Measurements from ENCODE around the gene SH3PXD2A. TPM values are rescaled to one million over a fixed set of nuclear protein-coding genes. Genes with fewer than 3 reads are reported as not detected.

SH3PXD2A gene
- total RNA-seq, 1 donor from 2014 or later: 12.4 TPM

GRCh38 chr10:103669944-103670343, 185.4 kb downstream of the SH3PXD2A start:
- H3K36me3 ChIP-seq (ENCODE audit: control insufficient read depth, insufficient read depth, low read length): peaks cover 25% of the 10 kb centered on the region

GRCh38 chr10:103669243-103669929, 186.0 kb downstream of the SH3PXD2A start:
- H3K36me3 ChIP-seq (ENCODE audit: control insufficient read depth, insufficient read depth, low read length): peaks cover 23% of the 10 kb centered on the region
- DNase-seq (ENCODE audit: low read depth) (no peak), FAIRE-seq (peak; percentile 66)
- TF ChIP-seq CTCF (IDR thresholded peaks at IDR 0.05; ENCODE audit: insufficient read depth, low read length, severe bottlenecking): no peak
- no peaks in the 10 kb centered on the region for H3K27me3 ChIP-seq (ENCODE audit: control insufficient read depth, insufficient read depth, low read length)
- H3K4me3 ChIP-seq (ENCODE audit: low read depth, low read length): no peak overlapping the region

More at GRCh38 chr10:103669944-103670343, 185.4 kb downstream of the SH3PXD2A start:
- no peak for FAIRE-seq
- no peaks in the 10 kb centered on the region for H3K27me3 ChIP-seq (ENCODE audit: control insufficient read depth, insufficient read depth, low read length)
- no peak for DNase-seq (ENCODE audit: low read depth)
- TF ChIP-seq CTCF (IDR thresholded peaks at IDR 0.05; ENCODE audit: insufficient read depth, low read length, severe bottlenecking): no peak
- H3K4me3 ChIP-seq (ENCODE audit: low read depth, low read length): no peak overlapping the region

GRCh38 chr10:103668351-103669242, 186.8 kb downstream of the SH3PXD2A start:
- no peak for DNase-seq (ENCODE audit: low read depth)
- no peak for FAIRE-seq
- Histone ChIP-seq H3K27me3 (ENCODE audit: control insufficient read depth, insufficient read depth, low read length) (no peaks in the 10 kb centered on the region), H3K4me3 (ENCODE audit: low read depth, low read length) (no peak overlapping the region), H3K36me3 (ENCODE audit: control insufficient read depth, insufficient read depth, low read length) (peaks cover 22% of the 10 kb centered on the region)
- TF ChIP-seq CTCF (IDR thresholded peaks at IDR 0.05; ENCODE audit: insufficient read depth, low read length, severe bottlenecking): no peak

DNA sequence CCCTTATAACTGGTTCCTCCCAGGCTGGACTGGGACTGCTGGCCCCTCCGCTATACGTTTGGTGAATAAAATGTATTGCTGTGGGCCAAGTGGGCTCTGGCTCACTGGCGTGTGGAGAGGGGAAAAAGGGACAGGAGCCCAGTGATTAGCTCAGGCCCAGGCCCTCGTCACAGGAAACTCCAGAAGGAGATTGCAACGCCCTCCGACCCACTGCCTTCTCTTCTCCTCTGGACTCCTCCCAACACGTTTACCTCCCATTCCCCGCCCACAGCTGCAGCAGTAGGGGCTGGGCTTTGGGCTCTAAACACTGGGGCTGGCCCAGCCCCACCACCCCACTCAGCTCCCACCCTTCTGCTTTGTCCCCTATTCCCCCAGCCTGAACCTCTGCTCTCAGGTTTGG, 188.0 kb downstream of the SH3PXD2A start:
- Histone ChIP-seq H3K4me3 (ENCODE audit: low read depth, low read length) (no peak overlapping the region), H3K36me3 (ENCODE audit: control insufficient read depth, insufficient read depth, low read length) (peaks cover 17% of the 10 kb centered on the region), H3K27me3 (ENCODE audit: control insufficient read depth, insufficient read depth, low read length) (no peaks in the 10 kb centered on the region)
- DNase-seq (ENCODE audit: low read depth) (no peak), FAIRE-seq (no peak)
- no peak for TF ChIP-seq CTCF (IDR thresholded peaks at IDR 0.05; ENCODE audit: insufficient read depth, low read length, severe bottlenecking)

DNA sequence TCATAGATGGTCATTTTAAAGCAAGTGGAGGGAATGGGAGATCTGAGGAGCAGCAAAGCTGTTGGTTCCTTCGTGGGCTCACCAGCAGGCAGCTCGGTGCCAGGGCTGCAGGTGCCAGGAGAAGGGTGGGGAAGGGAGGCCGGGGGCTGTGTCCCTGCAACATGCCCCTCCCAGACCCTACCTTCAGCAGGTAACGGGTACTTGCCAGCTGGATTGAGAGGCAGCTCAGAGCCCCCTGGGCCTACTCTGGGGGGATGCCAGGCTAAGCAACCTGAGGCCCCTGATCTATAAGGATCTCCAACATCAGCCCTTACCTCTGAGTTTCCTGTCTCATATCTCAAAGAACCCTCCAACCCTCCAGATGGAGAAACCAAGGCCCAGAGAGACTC, 188.6 kb downstream of the SH3PXD2A start:
- H3K36me3 ChIP-seq (ENCODE audit: control insufficient read depth, insufficient read depth, low read length): peaks cover 16% of the 10 kb centered on the region
- H3K4me3 ChIP-seq (ENCODE audit: low read depth, low read length): no peak overlapping the region
- TF ChIP-seq CTCF (IDR thresholded peaks at IDR 0.05; ENCODE audit: insufficient read depth, low read length, severe bottlenecking): no peak
- H3K27me3 ChIP-seq (ENCODE audit: control insufficient read depth, insufficient read depth, low read length): no peaks in the 10 kb centered on the region
- FAIRE-seq (no peak), DNase-seq (ENCODE audit: low read depth) (no peak)
